MM.1S (cell line): ENCODE data around the gene FGFBP1.

Source experiments
- DNase-seq: peaks from one replicate; pipeline ENCODE4 v3.0.0-alpha.2; 2015
- H2AFZ ChIP-seq: fragments of 300-600 bp; sonication (generic); 2 replicates; pipeline ENCODE4 v1.6.0; 2016; ENCODE audit warnings: antibody characterized with exemption, low read length
- H3F3A ChIP-seq: fragments of 300-600 bp; sonication (generic); 2 replicates; pipeline ENCODE4 v1.6.1; 2016; ENCODE audit warnings: mild to moderate bottlenecking, antibody characterized with exemption, low read length, moderate library complexity, mixed read lengths; ENCODE audit not compliant: insufficient read depth
- H3K27ac ChIP-seq: fragments of 300-600 bp; sonication (generic); 2 replicates; pipeline ENCODE4 v1.5.1; 2016; ENCODE audit warnings: mild to moderate bottlenecking, low read length
- H3K27me3 ChIP-seq: fragments of 300-600 bp; sonication (generic); replicated peaks from 2 replicates; pipeline ENCODE4 v1.6.0; 2016; ENCODE audit warnings: low read length; ENCODE audit not compliant: insufficient read depth
- H3K36me3 ChIP-seq: fragments of 300-600 bp; sonication (generic); replicated peaks from 2 replicates; pipeline ENCODE4 v1.6.1; 2016; ENCODE audit warnings: mild to moderate bottlenecking, low read length, mixed read lengths; ENCODE audit not compliant: insufficient read depth
- H3K4me1 ChIP-seq: fragments of 300-600 bp; sonication (generic); 2 replicates; pipeline ENCODE4 v1.6.1; 2016; ENCODE audit warnings: low read length, mixed read lengths
- H3K4me2 ChIP-seq: fragments of 300-600 bp; sonication (generic); 2 replicates; pipeline ENCODE4 v1.6.0; 2016; ENCODE audit warnings: low read depth, low read length
- H3K4me3 ChIP-seq: fragments of 300-600 bp; sonication (generic); 2 replicates; pipeline ENCODE4 v1.5.1; 2016; ENCODE audit warnings: low read length, mixed read lengths
- H3K79me2 ChIP-seq: fragments of 300-600 bp; sonication (generic); 2 replicates; pipeline ENCODE4 v1.6.1; 2016; ENCODE audit warnings: mixed run types, low read length, mixed read lengths
- H3K9ac ChIP-seq: fragments of 300-600 bp; sonication (generic); 2 replicates; pipeline ENCODE4 v1.6.1; 2016; ENCODE audit warnings: low read length, mixed read lengths
- H3K9me2 ChIP-seq: fragments of 300-600 bp; sonication (generic); replicated peaks from 2 replicates; pipeline ENCODE4 v1.6.1; 2016; ENCODE audit warnings: mild to moderate bottlenecking, low read length, mixed read lengths; ENCODE audit not compliant: insufficient read depth
- H3K9me3 ChIP-seq: fragments of 300-600 bp; sonication (generic); replicated peaks from 2 replicates; pipeline ENCODE4 v1.6.1; 2016; ENCODE audit warnings: mild to moderate bottlenecking, low read length, mixed read lengths; ENCODE audit not compliant: insufficient read depth
- H4K20me1 ChIP-seq: fragments of 300-600 bp; sonication (generic); 2 replicates; pipeline ENCODE4 v1.6.1; 2016; ENCODE audit warnings: mild to moderate bottlenecking, low read length, moderate library complexity, mixed read lengths; ENCODE audit not compliant: insufficient read depth
- CTCF ChIP-seq: fragments of 300-600 bp; sonication (generic); IDR thresholded peaks from 2 replicates; pipeline ENCODE4 v1.5.1; 2016; ENCODE audit warnings: antibody characterized with exemption, low read length, mixed read lengths
- EZH2 ChIP-seq: fragments of 300-600 bp; sonication (generic); optimal IDR thresholded peaks from 2 replicates; pipeline ENCODE3; 2017; ENCODE audit warnings: low read depth, mild to moderate bottlenecking, antibody characterized with exemption, low read length, mixed read lengths
- EZH2phosphoT487 ChIP-seq: fragments of 300-600 bp; sonication (generic); IDR thresholded peaks from 2 replicates; pipeline ENCODE4 v1.6.1; 2018; ENCODE audit warnings: antibody characterized with exemption, low read length

The FGFBP1 gene

GRCh38 chr4:15938640-15939039 is at the start of gene FGFBP1:
Gene FGFBP1 (minus strand): TSS chr4:15938740. CDS start chr4:15936632, 2,108 bp downstream.
- no peaks in the 10 kb centered on the region for H3K36me3 ChIP-seq
- TF ChIP-seq EZH2phosphoT487 (no peak), EZH2 (no peak), CTCF (no peak)
- H3K4me3 ChIP-seq: no peak within 1 kb of the TSS
- no peak within 1 kb of the TSS for H3K27ac ChIP-seq
- no peaks in the 10 kb centered on the region for H3K79me2 ChIP-seq
- no peaks in the 10 kb centered on the region for H3K9me3 ChIP-seq
- H3K4me1 ChIP-seq: no peaks in the 10 kb centered on the region
- H3K9ac ChIP-seq: no peak within 1 kb of the TSS
- no peaks in the 10 kb centered on the region for H3K27me3 ChIP-seq
- no peak for DNase-seq
- no peaks in the 10 kb centered on the region for H4K20me1 ChIP-seq
- no peak within 1 kb of the TSS for H2AFZ ChIP-seq
- no peak within 1 kb of the TSS for H3K4me2 ChIP-seq
- no peaks in the 10 kb centered on the region for H3K9me2 ChIP-seq
- no peaks in the 10 kb centered on the region for H3F3A ChIP-seq

- Histone ChIP-seq H3K27me3 (no peaks in the 10 kb centered on the region), H3F3A (no peaks in the 10 kb centered on the region), H4K20me1 (no peaks in the 10 kb centered on the region), H3K27ac (no peak overlapping the region), H2AFZ (no peak overlapping the region), H3K4me2 (no peak overlapping the region), H3K36me3 (no peaks in the 10 kb centered on the region), H3K9me2 (no peaks in the 10 kb centered on the region), H3K9ac (no peak overlapping the region), H3K79me2 (no peaks in the 10 kb centered on the region), H3K4me1 (no peaks in the 10 kb centered on the region), H3K4me3 (no peak overlapping the region), H3K9me3 (no peaks in the 10 kb centered on the region)
- no peak for DNase-seq
- TF ChIP-seq EZH2 (no peak), EZH2phosphoT487 (no peak), CTCF (no peak)
These were observed 49.7 kb upstream of the FGFBP1 start for GRCh38 chr4:15988222-15988621.

GRCh38 chr4:15986907-15987306 is 48.4 kb upstream of the FGFBP1 start:
- H3K9me3 ChIP-seq: no peaks in the 10 kb centered on the region
- no peaks in the 10 kb centered on the region for H3F3A ChIP-seq
- H3K9me2 ChIP-seq: no peaks in the 10 kb centered on the region
- H3K79me2 ChIP-seq: no peaks in the 10 kb centered on the region
- H3K27ac ChIP-seq: no peak overlapping the region
- no peak for TF ChIP-seq CTCF
- no peak for TF ChIP-seq EZH2
- no peak for TF ChIP-seq EZH2phosphoT487
- H3K36me3 ChIP-seq: no peaks in the 10 kb centered on the region
- no peak for DNase-seq
- H3K4me2 ChIP-seq: no peak overlapping the region
- no peak overlapping the region for H3K9ac ChIP-seq
- H4K20me1 ChIP-seq: no peaks in the 10 kb centered on the region
- H3K4me3 ChIP-seq: no peak overlapping the region
- no peaks in the 10 kb centered on the region for H3K4me1 ChIP-seq
- H3K27me3 ChIP-seq: no peaks in the 10 kb centered on the region
- H2AFZ ChIP-seq: no peak overlapping the region
